Left lung (tissue), 10 donors: Measurements from ENCODE around the gene H1-8. TPM values are rescaled to one million over a fixed set of nuclear protein-coding genes. Genes with fewer than 3 reads are reported as not detected.
A peak's percentile ranks its signal among the peaks of the same experiment; 100 is the strongest.
"Not testable (repeated sequence)": the region's sequence is repeated elsewhere in the genome, so short reads cannot be mapped to it uniquely, and the experiment has no call there.

Experiments used
- ATAC-seq: fragments of 200-7000 bp; cut with Tn5 transposase; one replicate; pipeline ENCODE4 v1.9.1; 2020; ENCODE audit warnings: moderate library complexity
- DNase-seq, 4 donors: peaks; one replicate each; pipeline ENCODE4 v3.0.0-alpha.2; 2013 to 2020
- H3K27ac ChIP-seq, 2 donors: fragments of 200-600 bp; sonication (generic) in 1 of 2; one replicate each; pipeline versions ENCODE4 v1.5.0 to v1.8.0; 2020 to 2021
- H3K27me3 ChIP-seq, 2 donors: fragments of 200-600 bp; sonication (generic) in 1 of 2; one replicate each; pipeline versions ENCODE4 v1.5.0 to v1.8.0; 2020 to 2021
- H3K36me3 ChIP-seq, 2 donors: fragments of 200-600 bp; sonication (generic) in 1 of 2; one replicate each; pipeline versions ENCODE4 v1.5.0 to v1.8.0; 2020 to 2021
- H3K4me1 ChIP-seq, 2 donors: fragments of 200-600 bp; one replicate each; pipeline ENCODE4 v1.8.0; 2021
- H3K4me3 ChIP-seq, 2 donors: fragments of 200-600 bp; sonication (generic) in 1 of 2; one replicate each; pipeline versions ENCODE4 v1.5.0 to v1.8.0; 2020 to 2021; ENCODE audit warnings: mild to moderate bottlenecking in 1 of 2
- H3K9me3 ChIP-seq, 2 donors: fragments of 200-600 bp; sonication (generic) in 1 of 2; one replicate each; pipeline versions ENCODE4 v1.5.0 to v1.8.0; 2020 to 2021
- CTCF ChIP-seq, 2 donors: fragments of 200-600 bp; sonication (generic) in 1 of 2; IDR thresholded peaks; one replicate each; pipeline versions ENCODE4 v1.5.0 to v1.8.0; 2021; ENCODE audit warnings: antibody characterized with exemption in 2 of 2
- intact Hi-C, 2 donors: fragments of 100-400 bp; cut with DNase I; formaldehyde crosslinking; loops; one replicate each; pipeline versions ENCODE4 v1.11.2 to v1.14.2; 2022
- polyA plus RNA-seq, 6 donors: library from polyadenylated mRNA; unstranded; fragments of 120-200 nt; gene quantifications; one replicate each; pipeline ENCODE4 v1.2.1, GENCODE V29; 2013; ENCODE audit not compliant: insufficient read length in 6 of 6
- total RNA-seq, 2 donors: library from RNA; stranded (reverse); fragmentation: NEBNext Ultra II Directional; extraction: Animal tissue kit (Norgen Biotek cat#: 25700); gene quantifications; one replicate each; pipeline ENCODE4 v1.2.1, GENCODE V29; 2021
- donor health status: DM: no; HTN: yes; CAD: no.
- donor health status: DM: no; HTN: no; CAD: no.

The H1-8 gene
- total and polyA plus RNA-seq, 8 donors, result not detected

- Histone ChIP-seq H3K4me1 (no peaks in the 10 kb centered on the region), H3K9me3 (no peaks in the 10 kb centered on the region), H3K27ac (no peak overlapping the region), H3K27me3 (no peaks in the 10 kb centered on the region), H3K4me3 (no peak overlapping the region), H3K36me3 (no peaks in the 10 kb centered on the region)
- intact Hi-C loops, result no loop called here
- ATAC-seq (no peak), DNase-seq (no peak)
- TF ChIP-seq CTCF (IDR thresholded peaks at IDR 0.05), result no peak
These were observed 6.2 kb upstream of the H1-8 start for GRCh38 chr3:129536804-129537203.

GRCh38 chr3:129539206-129539605 lies 3.8 kb upstream of the H1-8 start:
- intact Hi-C loops, result no loop called here
- no peak overlapping the region for H3K27ac ChIP-seq
- H3K27me3 ChIP-seq, result no peaks in the 10 kb centered on the region
- DNase-seq, result peak in 1 of 4 donors; percentile 3
- no peak overlapping the region for H3K4me3 ChIP-seq
- TF ChIP-seq CTCF (IDR thresholded peaks at IDR 0.05), result no peak
- ATAC-seq, result no peak
- H3K36me3 ChIP-seq, result no peaks in the 10 kb centered on the region
- no peaks in the 10 kb centered on the region for H3K4me1 ChIP-seq
- no peaks in the 10 kb centered on the region for H3K9me3 ChIP-seq

GRCh38 chr3:129540776-129541516 lies 2.0 kb upstream of the H1-8 start:
- peak in 1 of 4 donors; percentile 13 for DNase-seq
- no peaks in the 10 kb centered on the region for H3K4me1 ChIP-seq
- no peak overlapping the region for H3K27ac ChIP-seq
- no peaks in the 10 kb centered on the region for H3K36me3 ChIP-seq
- no peak for TF ChIP-seq CTCF (IDR thresholded peaks at IDR 0.05)
- H3K4me3 ChIP-seq, result no peak overlapping the region
- no peaks in the 10 kb centered on the region for H3K9me3 ChIP-seq
- ATAC-seq, result no peak
- H3K27me3 ChIP-seq, result no peaks in the 10 kb centered on the region
- intact Hi-C loops, result no loop called here

- intact Hi-C loops, result no loop called here
- no peak for TF ChIP-seq CTCF (IDR thresholded peaks at IDR 0.05)
- H3K9me3 ChIP-seq, result no peaks in the 10 kb centered on the region
- DNase-seq (peak in 1 of 4 donors; percentile 32), ATAC-seq (no peak)
- no peak overlapping the region for H3K27ac ChIP-seq
- no peak overlapping the region for H3K4me3 ChIP-seq
- no peaks in the 10 kb centered on the region for H3K36me3 ChIP-seq
- no peaks in the 10 kb centered on the region for H3K4me1 ChIP-seq
- H3K27me3 ChIP-seq, result no peaks in the 10 kb centered on the region
These were observed 228 bp upstream of the H1-8 start for GRCh38 chr3:129542747-129543146.

- no peak for ATAC-seq
These were observed 1.0 kb downstream of the H1-8 start for GRCh38 chr3:129543999-129544398.

GRCh38 chr3:129545951-129546350 lies 3.0 kb downstream of the H1-8 start:
- H3K4me1 ChIP-seq, intact Hi-C loops, H3K4me3 ChIP-seq, H3K27me3 ChIP-seq, DNase-seq, H3K9me3 ChIP-seq, H3K27ac ChIP-seq, ATAC-seq, H3K36me3 ChIP-seq: not testable (repeated sequence)

More at GRCh38 chr3:129543999-129544398, 1.0 kb downstream of the H1-8 start:
- H3K9me3 ChIP-seq, result no peaks in the 10 kb centered on the region
- no peak for TF ChIP-seq CTCF (IDR thresholded peaks at IDR 0.05)
- H3K4me1 ChIP-seq, result no peaks in the 10 kb centered on the region
- peak in 1 of 4 donors; percentile 39 for DNase-seq
- no peak overlapping the region for H3K4me3 ChIP-seq
- no peaks in the 10 kb centered on the region for H3K36me3 ChIP-seq
- intact Hi-C loops, result no loop called here
- H3K27ac ChIP-seq, result no peak overlapping the region
- no peaks in the 10 kb centered on the region for H3K27me3 ChIP-seq
